Kidney (tissue), 14 donors: ENCODE data around the gene POLL. TPM values are rescaled to one million over a fixed set of nuclear protein-coding genes. Genes with fewer than 3 reads are reported as not detected.
A peak's percentile ranks its signal among the peaks of the same experiment; 100 is the strongest.

Source experiments
- DNase-seq, 5 donors: peaks; one replicate each; pipeline ENCODE4 v3.0.0-alpha.2; 2013 to 2020
- FAIRE-seq: peaks from 2 replicates; lab custom pipeline; 2012; peaks lifted over from hg19 to GRCh38; lab: Jason Lieb, UNC
- H3K27ac ChIP-seq, 2 donors: one replicate each; pipeline ENCODE4 v1.7.0; 2013; ENCODE audit warnings: low read depth in 2 of 2, low read length in 2 of 2, inconsistent platforms in 1 of 2
- H3K27me3 ChIP-seq: one replicate; pipeline ENCODE4 v1.7.1; 2013; ENCODE audit warnings: low read length, inconsistent platforms; ENCODE audit not compliant: control insufficient read depth, insufficient read depth
- H3K36me3 ChIP-seq, 3 donors: one replicate each; pipeline versions ENCODE4 v1.7.0 to v1.7.1; 2013; ENCODE audit warnings: low read length in 3 of 3, control low read depth in 1 of 3, inconsistent platforms in 1 of 3; ENCODE audit not compliant: insufficient read depth in 3 of 3, control insufficient read depth in 2 of 3
- H3K4me1 ChIP-seq, 3 donors: one replicate each; pipeline versions ENCODE4 v1.7.0 to v1.7.1; 2013; ENCODE audit warnings: low read length in 3 of 3, inconsistent platforms in 1 of 3, low read depth in 1 of 3; ENCODE audit not compliant: control insufficient read depth in 2 of 3, insufficient read depth in 2 of 3
- H3K4me3 ChIP-seq, 3 donors: one replicate each; pipeline versions ENCODE4 v1.7.0 to v1.8.1; 2013; ENCODE audit warnings: low read length in 3 of 3, control low read depth in 1 of 3, inconsistent platforms in 1 of 3
- H3K9ac ChIP-seq, 3 donors: one replicate each; pipeline versions ENCODE4 v1.7.0 to v1.7.1; 2013; ENCODE audit warnings: low read length in 3 of 3, control low read depth in 1 of 3, inconsistent platforms in 1 of 3
- H3K9me3 ChIP-seq, 3 donors: one replicate each; pipeline versions ENCODE4 v1.7.0 to v1.7.1; 2013; ENCODE audit warnings: low read length in 3 of 3, control low read depth in 1 of 3, inconsistent platforms in 1 of 3; ENCODE audit not compliant: control insufficient read depth in 2 of 3, insufficient read depth in 1 of 3
- CTCF ChIP-seq: IDR thresholded peaks from 3 replicates; pipeline ENCODE4 v1.5.1; 2012; ENCODE audit warnings: mild to moderate bottlenecking, moderate library complexity, borderline replicate concordance; ENCODE audit not compliant: insufficient read depth; ENCODE audit errors: extremely low read depth
- intact Hi-C: fragments of 100-400 bp; cut with DNase I; formaldehyde crosslinking; loops from one replicate; pipeline ENCODE4 v1.11.1; 2022
- polyA plus RNA-seq: library from polyadenylated mRNA; stranded (reverse); fragments of 350-450 nt; fragmentation: Illumina TruSeq; extraction: RNeasy Lipid Tissue Mini Kit (QIAGEN cat#74804); gene quantifications from one replicate; pipeline ENCODE4 v1.2.3, GENCODE V29; 2014; ENCODE audit warnings: low read depth, low replicate concordance; ENCODE audit not compliant: insufficient read depth
- total RNA-seq: library from RNA; stranded (reverse); fragmentation: NEBNext Ultra II Directional; extraction: Animal tissue kit (Norgen Biotek cat#: 25700); gene quantifications from one replicate; pipeline ENCODE4 v1.2.1, GENCODE V29; 2021
- donor health status: control.
- donor health status: control.
- donor health status: control.
- donor health status: control.
- donor health status: control.
- donor health status: DM: yes; HTN: yes; CAD: no.
- donor health status: Normal renal cell carcinoma (clear cell type).

Gene POLL
- total and polyA plus RNA-seq, 2 donors from 2014 or later: 27.5 to 35.2 TPM

- H3K4me1 ChIP-seq: peaks cover 0 to 3% (median 0%) of the 10 kb centered on the region in 3 donors
- no peak for TF ChIP-seq CTCF
- H3K9me3 ChIP-seq: no peaks in the 10 kb centered on the region
- H3K9ac ChIP-seq: no peak overlapping the region
- FAIRE-seq (no peak), DNase-seq (peak in 1 of 5 donors; percentile 31)
- H3K36me3 ChIP-seq: peaks cover 0 to 43% (median 25%) of the 10 kb centered on the region in 3 donors
- H3K27me3 ChIP-seq: no peaks in the 10 kb centered on the region
- no peak overlapping the region for H3K27ac ChIP-seq
- intact Hi-C loops: loop anchor here (10.0 kb wide), 1 partner anchor 165 kb away; the partner anchor contains the start of gene FGF8
- no peak overlapping the region for H3K4me3 ChIP-seq
Observed at GRCh38 chr10:101609481-101609880, 21.4 kb upstream of the POLL start.

- TF ChIP-seq CTCF: no peak
- no peaks in the 10 kb centered on the region for H3K9me3 ChIP-seq
- intact Hi-C loops: loop anchor here (10.0 kb wide), 1 partner anchor 168 kb away; the partner anchor contains the start of gene FGF8
- no peak for DNase-seq
- H3K9ac ChIP-seq: no peak overlapping the region
- no peak for FAIRE-seq
- peaks cover 0 to 3% (median 0%) of the 10 kb centered on the region in 3 donors for H3K4me1 ChIP-seq
- no peak overlapping the region for H3K4me3 ChIP-seq
- no peak overlapping the region for H3K27ac ChIP-seq
- no peaks in the 10 kb centered on the region for H3K27me3 ChIP-seq
- H3K36me3 ChIP-seq: peaks cover 0 to 41% (median 25%) of the 10 kb centered on the region in 3 donors
Observed at GRCh38 chr10:101607124-101607523, 19.1 kb upstream of the POLL start.

- Histone ChIP-seq H3K27me3 (no peaks in the 10 kb centered on the region), H3K4me3 (no peak overlapping the region), H3K27ac (no peak overlapping the region), H3K9me3 (no peaks in the 10 kb centered on the region), H3K9ac (no peak overlapping the region), H3K4me1 (no peaks in the 10 kb centered on the region), H3K36me3 (peaks cover 0 to 10% (median 2%) of the 10 kb centered on the region in 3 donors)
- peak; percentile 76 for TF ChIP-seq CTCF
- FAIRE-seq (no peak), DNase-seq (peak; percentile 81 to 91 (median 88))
- intact Hi-C loops: loop anchor here (10.0 kb wide), 1 partner anchor 172 kb away; the partner anchor contains the start of gene FGF8
Observed at GRCh38 chr10:101602761-101603398, 14.8 kb upstream of the POLL start.
